GM12878 (cell line): ENCODE data around the gene C1orf52.

Experiments used
- CHD2 ChIP-seq: IDR thresholded peaks from 2 replicates; pipeline ENCODE4 v1.6.1; 2011; ENCODE audit warnings: low read depth, low read length, improper control_type of control experiment, borderline replicate concordance
- CTCF ChIP-seq, 3 experiments: IDR thresholded peaks in 2 of 3; conservative IDR thresholded peaks in 1 of 3; 2 replicates each; pipeline ENCODE4 v1.5.1; 2011; ENCODE audit warnings: low read depth in 3 of 3, low read length in 3 of 3, mild to moderate bottlenecking in 3 of 3, control low read depth in 2 of 3, moderate library complexity in 2 of 3, inconsistent platforms in 1 of 3, mixed read lengths in 1 of 3; ENCODE audit not compliant: control insufficient read depth in 2 of 3, insufficient read depth in 1 of 3; ENCODE audit errors: extremely low read depth in 1 of 3
- GATAD2B ChIP-seq: fragments of 450-650 bp; conservative IDR thresholded peaks from 2 replicates; pipeline ENCODE4 v1.6.1; 2017; ENCODE audit warnings: low read depth, mild to moderate bottlenecking, moderate library complexity
- MAX ChIP-seq: IDR thresholded peaks from 2 replicates; pipeline ENCODE4 v1.6.1; 2012; ENCODE audit warnings: low read depth, low read length, improper control_type of control experiment
- RAD21 ChIP-seq: IDR thresholded peaks from 2 replicates; pipeline ENCODE4 v1.6.1; 2011; ENCODE audit warnings: mild to moderate bottlenecking, low read depth, low read length, moderate library complexity; ENCODE audit not compliant: insufficient read depth

GRCh38 chr1:85280636-85281035, 21.2 kb upstream of the C1orf52 start:
- TF ChIP-seq CTCF (IDR thresholded peaks at IDR 0.05 in 2 of 3, conservative IDR thresholded peaks at IDR 0.05 in 1 of 3; ENCODE audit: control insufficient read depth in 2 of 3, extremely low read depth in 1 of 3, insufficient read depth in 1 of 3, low read depth in 3 of 3, low read length in 3 of 3) (no peak), MAX (no peak), RAD21 (no peak), GATAD2B (no peak), CHD2 (no peak)
